H9 (cell line): ENCODE measurements around the gene BCL7B. TPM values are rescaled to one million over a fixed set of nuclear protein-coding genes. Genes with fewer than 3 reads are reported as not detected.
A peak's percentile ranks its signal among the peaks of the same experiment; 100 is the strongest.
"Not testable (repeated sequence)": the region's sequence is repeated elsewhere in the genome, so short reads cannot be mapped to it uniquely, and the experiment has no call there.

ENCODE experiments used
- DNase-seq: peaks from one replicate; pipeline ENCODE4 v3.0.0-alpha.2; 2017
- H2AFZ ChIP-seq: one replicate; pipeline ENCODE4 v1.6.1; 2013; ENCODE audit warnings: mild to moderate bottlenecking, low read length, control low read depth, moderate library complexity
- H2AK5ac ChIP-seq: 2 replicates; pipeline ENCODE4 v1.6.1; 2013; ENCODE audit warnings: low read length, control low read depth, mixed read lengths; ENCODE audit not compliant: insufficient read length
- H2BK120ac ChIP-seq: one replicate; pipeline ENCODE4 v1.6.1; 2013; ENCODE audit warnings: low read depth, mild to moderate bottlenecking, low read length, control low read depth, inconsistent platforms; ENCODE audit not compliant: poor library complexity, severe bottlenecking
- H2BK12ac ChIP-seq: 2 replicates; pipeline ENCODE4 v1.6.1; 2013; ENCODE audit warnings: low read length, control low read depth, mixed read lengths, low read depth; ENCODE audit not compliant: insufficient read length
- H2BK15ac ChIP-seq: 2 replicates; pipeline ENCODE4 v1.6.1; 2013; ENCODE audit warnings: low read depth, low read length, control low read depth
- H2BK20ac ChIP-seq: one replicate; pipeline ENCODE4 v1.6.1; 2013; ENCODE audit warnings: low read depth, mild to moderate bottlenecking, low read length, control low read depth, inconsistent platforms; ENCODE audit not compliant: poor library complexity, severe bottlenecking
- H2BK5ac ChIP-seq: 2 replicates; pipeline ENCODE4 v1.6.1; 2013; ENCODE audit warnings: low read length, control low read depth, mixed read lengths; ENCODE audit not compliant: insufficient read length
- H3K14ac ChIP-seq: 2 replicates; pipeline ENCODE4 v1.6.1; 2013; ENCODE audit warnings: low read length, control low read depth; ENCODE audit not compliant: insufficient read depth
- H3K18ac ChIP-seq: 2 replicates; pipeline ENCODE4 v1.6.1; 2013; ENCODE audit warnings: low read depth, mild to moderate bottlenecking, mixed read lengths, low read length, control low read depth; ENCODE audit not compliant: insufficient read length
- H3K23ac ChIP-seq: 2 replicates; pipeline ENCODE4 v1.6.1; 2013; ENCODE audit warnings: low read length, control low read depth, mixed read lengths, low read depth; ENCODE audit not compliant: insufficient read length
- H3K23me2 ChIP-seq: 2 replicates; pipeline ENCODE4 v1.6.1; 2013; ENCODE audit warnings: low read depth, mild to moderate bottlenecking, mixed read lengths, low read length, control low read depth; ENCODE audit not compliant: insufficient read length, poor library complexity, severe bottlenecking
- H3K27ac ChIP-seq: 2 replicates; pipeline ENCODE4 v1.5.1; 2013; ENCODE audit warnings: low read length, control low read depth, mixed read lengths, low read depth; ENCODE audit not compliant: insufficient read length
- H3K27me3 ChIP-seq: 2 replicates; pipeline ENCODE4 v1.6.1; 2013; ENCODE audit warnings: low read length, control low read depth, inconsistent platforms; ENCODE audit not compliant: insufficient read depth
- H3K4ac ChIP-seq: 2 replicates; pipeline ENCODE4 v1.6.1; 2013; ENCODE audit warnings: low read depth, mild to moderate bottlenecking, control low read depth, inconsistent platforms, low read length, moderate library complexity
- H3K4me1 ChIP-seq: 2 replicates; pipeline ENCODE4 v1.6.1; 2013; ENCODE audit warnings: low read length, control low read depth, inconsistent platforms; ENCODE audit not compliant: insufficient read depth
- H3K4me2 ChIP-seq: 2 replicates; pipeline ENCODE4 v1.6.1; 2013; ENCODE audit warnings: low read length, control low read depth, mixed read lengths; ENCODE audit not compliant: insufficient read length, insufficient read depth
- H3K56ac ChIP-seq: 2 replicates; pipeline ENCODE4 v1.6.1; 2013; ENCODE audit warnings: low read depth, mild to moderate bottlenecking, mixed read lengths, low read length, control low read depth; ENCODE audit not compliant: insufficient read length
- H3K79me1 ChIP-seq: 2 replicates; pipeline ENCODE4 v1.6.1; 2013; ENCODE audit warnings: low read depth, mild to moderate bottlenecking, moderate library complexity, low read length, control low read depth, inconsistent platforms; ENCODE audit not compliant: insufficient read depth, poor library complexity, severe bottlenecking
- H3K79me2 ChIP-seq: 2 replicates; pipeline ENCODE4 v1.6.1; 2013; ENCODE audit warnings: low read length, control low read depth, inconsistent platforms; ENCODE audit not compliant: insufficient read depth
- H3K9ac ChIP-seq: 2 replicates; pipeline ENCODE4 v1.6.1; 2013; ENCODE audit warnings: low read length, control low read depth, mixed read lengths; ENCODE audit not compliant: insufficient read length; ENCODE audit errors: extremely low read depth
- H3K9me3 ChIP-seq: one replicate; pipeline ENCODE4 v1.6.1; 2013; ENCODE audit warnings: low read depth, low read length, inconsistent platforms; ENCODE audit not compliant: control insufficient read depth
- H3T11ph ChIP-seq: one replicate; pipeline ENCODE4 v1.6.1; 2013; ENCODE audit warnings: mild to moderate bottlenecking, low read length, control low read depth, inconsistent platforms
- H4K20me1 ChIP-seq: one replicate; pipeline ENCODE4 v1.6.1; 2013; ENCODE audit not compliant: control insufficient read depth, insufficient read length, insufficient read depth
- H4K5ac ChIP-seq: 2 replicates; pipeline ENCODE4 v1.6.1; 2013; ENCODE audit warnings: low read depth, mild to moderate bottlenecking, mixed read lengths, low read length, control low read depth; ENCODE audit not compliant: insufficient read length
- H4K8ac ChIP-seq: replicated peaks from 2 replicates; pipeline ENCODE4 v1.6.1; 2013; ENCODE audit warnings: low read length, control low read depth, mixed read lengths, low read depth; ENCODE audit not compliant: insufficient read length
- H4K91ac ChIP-seq: 2 replicates; pipeline ENCODE4 v1.6.1; 2013; ENCODE audit warnings: low read depth, mild to moderate bottlenecking, moderate library complexity, mixed read lengths, low read length, control low read depth; ENCODE audit not compliant: insufficient read length
- H3K27ac Mint-ChIP-seq, 3 experiments: 2 replicates in 2 of 3; 3 replicates in 1 of 3; pipeline ENCODE4 v1.8.0; 2020 to 2021; ENCODE audit warnings: mixed read lengths in 3 of 3, mild to moderate bottlenecking in 1 of 3, moderate library complexity in 1 of 3
- H3K27me3 Mint-ChIP-seq: 2 replicates; pipeline ENCODE4 v1.8.0; 2021; ENCODE audit warnings: low read depth, mild to moderate bottlenecking, moderate library complexity, mixed read lengths
- H3K36me3 Mint-ChIP-seq, 3 experiments: 2 replicates in 2 of 3; 3 replicates in 1 of 3; pipeline ENCODE4 v1.8.0; 2020 to 2021; ENCODE audit warnings: low read depth in 3 of 3, mixed read lengths in 3 of 3; ENCODE audit not compliant: insufficient read depth in 1 of 3
- H3K4me1 Mint-ChIP-seq, 2 experiments: 2 replicates each; pipeline ENCODE4 v1.8.0; 2020; ENCODE audit warnings: mixed read lengths in 2 of 2
- H3K4me3 Mint-ChIP-seq, 2 experiments: 2 replicates in 1 of 2; 3 replicates in 1 of 2; pipeline ENCODE4 v1.8.0; 2020 to 2021; ENCODE audit warnings: mild to moderate bottlenecking in 2 of 2, mixed read lengths in 2 of 2, moderate library complexity in 1 of 2
- H3K9me3 Mint-ChIP-seq, 2 experiments: 2 replicates in 1 of 2; 3 replicates in 1 of 2; pipeline ENCODE4 v1.8.0; 2020; ENCODE audit warnings: mild to moderate bottlenecking in 2 of 2, mixed read lengths in 2 of 2, moderate library complexity in 1 of 2
- CTCF ChIP-seq: fragments of 200-600 bp; sonication (generic); conservative IDR thresholded peaks from 3 replicates; pipeline ENCODE4 v1.8.0; 2021; ENCODE audit warnings: antibody characterized with exemption, mild to moderate bottlenecking
- WGBS: extraction: QIAGEN DNeasy Blood & Tissue Kit; methylation state at CpG from one replicate; pipeline ENCODE4 v1.1.7; 2013; ENCODE audit warnings: missing lambda C conversion rate, low lambda C conversion rate, mixed read lengths; ENCODE audit not compliant: insufficient read length; ENCODE audit errors: extremely low coverage; 5-methylcytosine and 5-hydroxymethylcytosine counted together
- total RNA-seq: library from RNA; stranded (reverse); gene quantifications from 2 replicates; pipeline ENCODE4 v1.2.1, GENCODE V29; 2021

BCL7B gene
- total RNA-seq, 1 experiment from 2014 or later: 48.9 TPM

GRCh38 chr7:73555411-73555982 lies 2.0 kb downstream of the BCL7B start:
- Histone ChIP-seq H4K91ac (no peak overlapping the region), H3K4me1 (no peaks in the 10 kb centered on the region), H3K18ac (no peak overlapping the region), H3K14ac (no peak overlapping the region), H3K27me3 (0 out of 2 replicates have a peak, but pooled peaks cover 3% of the 10 kb centered on the region), H3K23ac (no peak overlapping the region), H3K4ac (no peak overlapping the region), H3K4me2 (no peak overlapping the region), H2BK12ac (no peak overlapping the region), H3K9me3 (no peaks in the 10 kb centered on the region), H3K79me2 (peaks cover 5% of the 10 kb centered on the region; the same call in 1 of the 2 replicates), H2BK5ac (no peak overlapping the region), H3T11ph (no peak overlapping the region), H2BK15ac (no peak overlapping the region), H3K79me1 (no peaks in the 10 kb centered on the region), H3K9ac (no peak overlapping the region), H3K23me2 (peaks cover 6% of the 10 kb centered on the region), H2BK120ac (no peak overlapping the region), H4K5ac (no peak overlapping the region), H2AK5ac (no peak overlapping the region), H2AFZ (no peak overlapping the region), H3K27ac (no peak overlapping the region), H2BK20ac (no peak overlapping the region), H4K20me1 (no peaks in the 10 kb centered on the region), H3K56ac (no peak overlapping the region), H4K8ac (no peak overlapping the region)
- no peak for TF ChIP-seq CTCF
- peaks cover 8 to 12% of the 10 kb centered on the region in 2 experiments for H3K4me1 Mint-ChIP-seq
- no CpG with 5 or more reads among the region's 6 CpGs for WGBS
- H3K27me3 Mint-ChIP-seq: peaks cover 18% of the 10 kb centered on the region
- no peak for DNase-seq
- no peak overlapping the region for H3K27ac Mint-ChIP-seq
- peaks cover 3 to 4% of the 10 kb centered on the region in 2 experiments; a peak in 3 of 5 replicates for H3K9me3 Mint-ChIP-seq
- H3K4me3 Mint-ChIP-seq: peak overlapping the region; percentile 83 to 87
- peaks cover 8 to 29% (median 15%) of the 10 kb centered on the region in 3 experiments; a peak in 6 of 7 replicates for H3K36me3 Mint-ChIP-seq

GRCh38 chr7:73550093-73550492 lies 7.4 kb downstream of the BCL7B start:
- not testable (repeated sequence) for H2AFZ ChIP-seq, H3K79me1 ChIP-seq, H3K9me3 Mint-ChIP-seq, H3K14ac ChIP-seq, H3K27ac ChIP-seq, H3K4ac ChIP-seq, H3K4me1 Mint-ChIP-seq, H4K91ac ChIP-seq, H3K4me1 ChIP-seq, H3K27ac Mint-ChIP-seq, H2BK15ac ChIP-seq, H3K9ac ChIP-seq, H3K4me3 Mint-ChIP-seq, H2AK5ac ChIP-seq, H3K18ac ChIP-seq, H3K23ac ChIP-seq, H2BK12ac ChIP-seq, H3K79me2 ChIP-seq, H3K23me2 ChIP-seq, H3K27me3 Mint-ChIP-seq, H3K9me3 ChIP-seq, H4K20me1 ChIP-seq, DNase-seq, H2BK20ac ChIP-seq, H4K5ac ChIP-seq, H3K27me3 ChIP-seq, H2BK120ac ChIP-seq, H3T11ph ChIP-seq, H3K4me2 ChIP-seq, H2BK5ac ChIP-seq, H3K56ac ChIP-seq, H4K8ac ChIP-seq
- peaks cover 8 to 51% (median 28%) of the 10 kb centered on the region in 3 experiments; a peak in 6 of 7 replicates for H3K36me3 Mint-ChIP-seq
- no CpG with 5 or more reads among the region's 5 CpGs for WGBS
